HG02642 (cell line): ENCODE data around the gene RNF212.
"Not testable (repeated sequence)": the region's sequence is repeated elsewhere in the genome, so short reads cannot be mapped to it uniquely, and the experiment has no call there.

ENCODE experiments used
- ATAC-seq: cut with Tn5 transposase; IDR thresholded peaks from one replicate; pipeline ENCODE4 v1.9.1; 2021; ENCODE audit warnings: mild to moderate bottlenecking; ENCODE audit not compliant: unreplicated experiment, poor library complexity

The RNF212 gene

DNA sequence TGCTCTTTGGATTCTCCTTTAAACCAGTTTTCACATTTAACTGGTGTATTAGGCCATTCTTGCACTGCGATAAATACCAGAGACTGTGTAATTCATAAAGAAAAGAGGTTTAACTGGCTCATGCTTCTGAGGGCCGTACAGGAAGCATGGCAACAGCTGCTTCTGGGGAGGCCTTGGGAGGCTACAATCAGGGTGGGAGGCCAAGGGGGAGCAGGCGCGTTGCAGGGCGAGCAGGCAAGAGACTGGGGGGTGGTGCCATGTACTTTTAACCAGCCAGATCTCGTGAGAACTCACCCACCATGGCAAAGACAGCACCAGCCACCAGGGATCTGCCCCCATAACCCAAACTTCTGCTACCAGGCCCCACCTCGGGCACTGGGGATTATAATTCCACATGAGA, 38.1 kb downstream of the RNF212 start:
- no peak for ATAC-seq

DNA sequence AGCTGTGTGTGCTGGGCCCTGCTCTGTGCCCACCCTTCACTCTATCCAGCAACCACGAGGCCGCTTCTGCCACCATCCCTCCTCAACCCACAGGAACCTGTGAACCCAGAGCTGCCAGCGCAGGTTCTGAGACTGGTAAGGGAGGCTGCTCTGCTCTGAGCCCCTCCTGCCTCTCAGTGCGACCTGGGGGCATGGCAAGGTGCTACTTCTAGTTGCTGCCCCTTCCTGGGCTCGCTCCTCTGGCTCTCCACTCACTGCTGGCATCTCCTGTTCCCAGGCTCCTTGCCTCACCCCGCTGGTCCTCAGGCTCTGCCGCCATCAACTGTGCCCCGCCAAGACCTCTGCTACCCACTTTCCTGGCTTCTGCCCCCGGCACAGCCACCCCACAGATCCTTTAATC, 39.3 kb downstream of the RNF212 start:
- no peak for ATAC-seq

DNA sequence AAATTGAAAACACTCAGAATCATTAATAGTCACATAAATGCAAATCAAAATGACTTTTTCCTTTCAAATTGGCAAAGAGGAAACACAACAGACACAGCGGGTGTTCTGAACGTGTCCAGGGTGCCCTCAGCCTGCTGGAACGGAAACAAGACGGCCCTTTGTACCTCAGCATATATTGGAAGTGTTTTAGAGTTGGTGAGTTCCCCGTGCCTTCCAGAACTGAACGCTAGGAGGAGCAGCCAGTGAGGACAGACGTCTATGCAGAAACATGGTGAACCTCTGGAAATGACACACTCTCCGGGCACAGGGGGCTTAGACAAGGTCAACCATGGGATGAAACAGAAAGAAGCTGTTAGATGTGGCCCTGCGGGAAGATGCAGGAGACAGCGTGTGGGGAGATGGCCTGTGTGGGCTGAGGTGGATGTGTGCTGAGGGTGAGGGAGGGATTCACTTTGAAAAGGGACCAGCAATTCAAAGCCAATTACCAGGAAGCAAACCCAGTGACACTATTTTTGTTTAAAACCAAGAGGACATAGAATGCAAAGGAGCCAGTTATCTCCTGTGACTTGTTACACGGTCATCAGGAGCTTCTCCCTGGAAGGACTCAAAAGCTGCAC, 40.4 kb downstream of the RNF212 start:
- ATAC-seq = no peak

DNA sequence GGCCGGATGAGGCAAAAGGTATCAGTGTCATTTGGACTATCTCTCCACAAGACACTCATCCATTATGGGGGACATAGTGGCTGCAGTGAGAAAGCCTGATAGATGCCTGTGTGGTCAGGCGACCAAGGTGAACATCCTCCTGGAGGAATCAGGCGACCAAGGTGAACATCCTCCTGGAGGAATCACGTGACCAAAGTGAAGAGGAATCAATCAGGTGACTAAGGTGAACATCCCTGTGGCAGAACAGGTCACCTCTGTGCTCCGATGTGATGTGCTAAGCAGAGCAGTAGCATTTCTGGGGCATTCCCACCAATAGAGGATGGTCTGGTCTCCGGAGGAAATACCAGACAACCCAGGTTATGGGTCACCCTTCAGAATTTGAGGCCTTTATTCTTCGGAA, 44.0 kb downstream of the RNF212 start:
- ATAC-seq = no peak

DNA sequence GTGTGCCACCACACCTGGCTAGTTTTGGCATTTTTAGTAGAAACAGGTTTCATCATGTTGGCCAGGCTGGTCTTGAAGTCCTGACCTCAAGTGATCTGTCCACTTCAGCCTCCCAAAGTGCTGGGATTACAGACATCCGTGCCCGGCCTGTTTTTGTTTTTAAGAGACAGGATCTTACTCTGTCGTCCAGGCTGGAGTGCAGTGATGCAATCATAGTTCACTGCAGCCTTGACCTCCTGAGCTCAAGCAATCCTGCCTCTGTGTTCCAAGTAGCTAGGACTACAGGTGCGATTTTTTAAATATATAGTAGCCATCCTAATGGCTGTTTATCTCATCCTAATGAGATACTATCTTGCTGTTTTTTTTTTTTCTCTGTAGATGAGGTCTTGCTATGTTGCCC, 47.6 kb downstream of the RNF212 start:
- no peak for ATAC-seq

DNA sequence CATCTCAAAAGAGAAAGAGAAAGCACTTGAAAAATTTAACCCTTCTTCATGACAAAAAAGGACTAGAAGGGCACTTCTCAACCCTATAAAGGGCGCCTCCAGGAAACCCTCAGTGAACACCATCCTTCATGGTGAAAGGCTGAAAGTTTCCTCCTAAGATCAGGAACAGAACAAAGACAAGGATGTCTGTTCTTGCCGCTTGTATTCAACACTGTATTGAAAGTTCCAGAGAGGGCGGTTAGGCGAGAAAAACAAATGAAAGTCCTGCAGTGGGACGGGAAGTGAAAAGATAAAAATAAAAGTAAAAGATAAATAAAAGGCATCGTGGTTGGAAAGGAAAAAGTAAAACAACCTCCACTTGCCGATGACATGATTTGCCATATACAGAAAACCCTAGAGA, 50.9 kb downstream of the RNF212 start:
- ATAC-seq = no peak

DNA sequence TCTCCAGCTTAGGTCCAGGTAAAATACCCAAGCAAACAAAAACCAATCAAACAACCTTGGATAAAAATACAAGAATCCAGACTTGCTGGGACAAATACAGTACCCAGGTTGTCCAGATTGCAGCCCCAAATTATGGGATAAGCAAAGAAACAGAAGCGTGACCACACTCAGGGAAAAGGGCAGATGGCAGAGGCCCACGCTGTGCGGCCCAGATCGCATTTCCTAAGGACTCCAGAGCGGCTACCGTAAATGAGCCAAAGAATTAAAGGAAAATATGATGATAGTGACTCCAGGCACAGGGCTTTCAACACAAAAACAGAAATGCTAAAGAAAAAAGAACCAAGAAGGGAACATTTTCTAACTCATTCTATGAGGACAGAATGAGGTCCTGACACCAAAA, 51.6 kb downstream of the RNF212 start:
- no peak for ATAC-seq

DNA sequence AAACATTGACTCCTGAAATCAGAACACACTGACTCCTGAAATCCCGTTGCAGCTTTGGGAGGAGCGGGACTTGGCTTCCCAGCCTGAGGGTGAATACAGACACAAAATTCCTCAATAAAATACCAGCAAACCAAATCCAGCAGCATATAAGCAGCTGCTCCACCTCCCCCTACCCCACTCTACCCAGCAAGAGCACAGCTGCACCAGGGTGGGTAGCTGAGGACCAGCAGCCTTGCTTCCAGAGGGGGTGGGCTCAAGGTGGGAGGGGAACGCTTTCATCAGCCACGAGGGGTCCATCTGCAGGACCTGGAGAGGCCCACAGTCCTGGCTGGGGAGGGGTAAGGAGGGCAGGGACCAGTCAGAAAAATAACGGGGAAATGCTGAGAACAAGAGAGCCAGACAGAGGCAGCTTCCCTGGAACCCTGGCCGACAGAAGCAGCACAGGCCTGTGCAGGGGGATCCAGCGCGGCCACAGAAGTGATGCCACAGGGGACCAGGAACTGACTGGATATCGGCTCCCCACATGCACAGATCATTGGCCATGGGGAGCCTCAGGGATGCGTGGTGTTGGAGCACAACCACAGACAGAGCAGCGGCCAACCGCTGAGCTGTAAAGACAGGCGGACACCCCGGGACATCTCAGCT, 52.2 kb downstream of the RNF212 start:
- no peak for ATAC-seq

DNA sequence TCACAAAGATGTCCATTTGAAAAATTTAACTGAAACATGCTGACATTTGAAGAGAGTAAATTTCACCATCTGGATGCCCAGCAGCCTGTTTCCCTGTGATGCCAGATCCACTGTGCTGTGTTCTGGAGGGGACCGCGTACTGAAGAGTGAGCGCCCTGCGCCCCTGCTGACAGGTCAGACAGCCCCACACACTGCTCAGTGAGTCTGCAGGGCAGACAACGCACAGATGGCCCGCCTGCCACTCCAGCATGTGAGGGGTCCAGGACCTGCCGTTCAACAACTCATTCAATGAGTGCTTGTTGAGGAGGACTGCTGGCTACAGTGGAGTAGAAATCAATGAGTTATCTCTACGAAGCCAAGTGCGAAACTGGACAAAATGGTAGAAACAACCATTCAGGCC, 52.7 kb downstream of the RNF212 start:
- no peak for ATAC-seq

DNA sequence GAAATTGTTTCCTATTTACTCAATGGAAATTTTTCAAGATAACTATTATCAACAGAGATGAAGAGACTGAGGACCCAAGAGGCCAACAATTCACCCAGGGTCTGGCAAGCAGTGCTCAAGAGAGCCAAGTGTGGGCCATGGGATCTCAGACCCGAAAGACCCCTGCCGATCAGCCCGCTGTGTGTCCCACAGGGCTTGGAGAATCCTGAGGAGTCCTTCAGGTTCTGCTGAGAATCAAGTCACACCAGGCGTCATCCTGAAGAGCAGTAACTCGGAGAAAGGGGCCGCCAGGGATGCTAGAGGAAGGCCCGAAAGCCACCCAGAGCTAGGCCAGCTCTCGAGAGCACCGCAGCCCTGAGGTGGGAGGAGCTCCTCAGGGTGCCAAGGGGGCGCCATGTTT, 53.2 kb downstream of the RNF212 start:
- ATAC-seq = no peak

DNA sequence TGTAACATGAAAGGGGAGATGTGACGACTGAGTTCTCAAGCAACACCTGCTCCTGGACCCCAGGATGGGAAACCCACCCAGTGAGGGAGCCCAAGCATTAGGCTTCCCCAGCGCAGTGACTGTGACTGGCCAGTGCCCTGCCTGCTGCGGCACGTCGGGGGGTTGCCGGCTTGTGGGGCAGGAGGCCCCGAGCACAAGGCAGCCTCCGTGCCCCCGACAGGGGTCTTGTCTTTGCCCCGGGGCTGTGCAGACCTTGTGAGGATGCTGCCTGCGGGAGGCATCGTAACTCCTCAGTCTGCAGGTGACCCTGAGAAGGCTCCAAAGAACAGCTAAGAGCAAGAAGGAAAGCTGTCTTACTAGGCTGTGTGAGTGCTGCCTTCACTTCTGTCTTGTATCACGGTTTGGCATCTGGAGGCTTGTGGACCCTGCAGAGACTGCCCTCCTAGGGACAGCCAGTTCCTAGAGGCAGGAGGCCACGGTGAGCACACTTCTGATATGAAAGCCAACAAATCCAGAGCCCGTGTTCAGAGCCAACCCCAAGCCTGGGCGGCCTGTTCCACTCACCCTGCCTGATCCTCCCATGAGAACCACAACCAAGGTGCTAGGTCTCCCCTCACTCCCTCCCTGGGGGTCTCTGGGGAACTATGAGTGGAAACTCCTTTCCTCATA, 54.2 kb downstream of the RNF212 start:
- ATAC-seq = no peak

DNA sequence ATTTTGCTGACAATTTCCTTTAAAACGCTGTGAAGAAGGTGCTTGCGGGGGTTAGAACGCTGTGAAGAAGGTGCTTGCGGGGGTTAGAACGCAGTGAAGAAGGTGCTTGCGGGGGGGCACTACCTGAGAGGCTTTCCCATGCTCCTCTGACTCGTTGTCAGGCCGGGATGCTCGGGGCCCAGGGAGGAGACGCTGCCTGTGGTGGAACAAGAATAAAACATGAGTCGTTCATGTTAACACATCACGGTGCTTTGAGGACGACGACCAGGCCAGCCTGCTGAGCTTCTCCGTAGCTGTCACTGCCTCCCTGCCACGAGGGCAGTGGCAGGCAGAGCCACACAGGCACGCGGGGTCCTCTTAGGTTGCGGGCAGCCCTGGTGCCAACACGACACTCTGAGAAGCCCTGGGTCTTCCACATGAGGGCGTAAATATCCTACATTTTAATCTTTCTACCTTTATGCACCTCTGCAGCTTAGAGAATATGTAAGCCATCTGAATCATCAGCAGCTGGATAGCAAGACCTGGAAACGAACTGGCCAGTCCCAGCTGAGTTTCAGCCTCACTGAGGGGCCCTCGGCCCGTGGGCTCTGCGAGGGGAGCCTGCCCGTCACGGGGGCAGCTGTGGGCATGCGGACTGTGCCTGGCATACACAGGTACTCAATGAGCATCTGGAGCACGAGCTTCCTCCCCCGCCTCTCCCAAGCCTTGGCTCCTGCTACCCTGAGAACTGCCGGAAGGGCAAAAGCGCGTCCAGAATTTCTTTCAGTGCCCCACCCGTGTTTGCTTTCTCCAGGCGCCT, 55.0 kb downstream of the RNF212 start:
- no peak for ATAC-seq

DNA sequence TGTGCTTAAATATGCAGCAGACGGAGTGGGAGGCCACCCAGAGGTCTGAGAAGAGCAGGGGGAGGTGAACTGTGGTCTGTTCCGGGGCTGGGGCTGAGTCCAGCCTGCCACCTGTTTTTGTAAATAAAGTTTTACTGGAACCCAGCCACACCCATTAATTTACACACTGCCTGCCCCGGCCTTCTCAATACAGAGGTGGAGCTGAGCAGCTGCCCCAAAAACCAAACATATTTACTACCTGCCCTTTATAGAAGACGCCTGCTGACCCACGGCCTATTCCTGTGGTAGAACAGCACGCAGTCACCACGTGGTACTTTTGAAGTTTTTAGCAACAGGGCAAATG, 56.0 kb downstream of the RNF212 start:
- no peak for ATAC-seq

DNA sequence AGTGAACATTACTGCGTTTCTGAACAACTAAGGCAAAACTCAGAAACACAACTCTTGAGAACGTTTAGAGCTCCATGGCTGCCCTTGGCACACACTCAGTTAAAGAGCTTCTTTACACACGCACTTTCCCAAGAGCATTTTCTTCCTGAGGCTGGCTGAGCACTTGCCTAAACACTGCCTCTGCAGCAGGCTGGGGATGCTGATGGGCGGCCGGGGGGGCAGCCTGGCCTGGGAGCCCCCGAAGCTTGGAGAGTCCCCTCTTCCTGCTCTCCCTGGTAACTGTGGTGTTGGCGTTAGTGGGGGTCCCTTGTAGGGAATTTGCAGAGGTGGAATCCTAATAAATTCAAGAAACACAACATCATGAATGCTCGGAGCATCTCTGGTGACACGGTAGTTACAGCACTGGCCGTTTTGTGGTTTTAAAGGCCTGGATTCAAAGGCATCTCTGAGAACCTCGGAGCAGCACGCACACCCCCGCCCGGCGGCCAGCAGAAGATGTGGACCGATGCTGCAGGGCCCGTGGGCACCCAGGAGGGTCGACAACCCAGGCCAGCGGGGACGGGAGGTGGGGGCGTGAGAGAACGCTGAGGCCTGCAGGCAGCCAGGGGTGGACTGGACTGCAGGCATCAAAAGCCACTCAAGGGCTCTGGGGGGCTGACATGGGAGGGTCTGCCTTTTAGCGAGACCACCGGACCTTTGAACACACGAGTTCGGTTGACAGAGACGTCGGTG, 56.5 kb downstream of the RNF212 start:
- no peak for ATAC-seq

DNA sequence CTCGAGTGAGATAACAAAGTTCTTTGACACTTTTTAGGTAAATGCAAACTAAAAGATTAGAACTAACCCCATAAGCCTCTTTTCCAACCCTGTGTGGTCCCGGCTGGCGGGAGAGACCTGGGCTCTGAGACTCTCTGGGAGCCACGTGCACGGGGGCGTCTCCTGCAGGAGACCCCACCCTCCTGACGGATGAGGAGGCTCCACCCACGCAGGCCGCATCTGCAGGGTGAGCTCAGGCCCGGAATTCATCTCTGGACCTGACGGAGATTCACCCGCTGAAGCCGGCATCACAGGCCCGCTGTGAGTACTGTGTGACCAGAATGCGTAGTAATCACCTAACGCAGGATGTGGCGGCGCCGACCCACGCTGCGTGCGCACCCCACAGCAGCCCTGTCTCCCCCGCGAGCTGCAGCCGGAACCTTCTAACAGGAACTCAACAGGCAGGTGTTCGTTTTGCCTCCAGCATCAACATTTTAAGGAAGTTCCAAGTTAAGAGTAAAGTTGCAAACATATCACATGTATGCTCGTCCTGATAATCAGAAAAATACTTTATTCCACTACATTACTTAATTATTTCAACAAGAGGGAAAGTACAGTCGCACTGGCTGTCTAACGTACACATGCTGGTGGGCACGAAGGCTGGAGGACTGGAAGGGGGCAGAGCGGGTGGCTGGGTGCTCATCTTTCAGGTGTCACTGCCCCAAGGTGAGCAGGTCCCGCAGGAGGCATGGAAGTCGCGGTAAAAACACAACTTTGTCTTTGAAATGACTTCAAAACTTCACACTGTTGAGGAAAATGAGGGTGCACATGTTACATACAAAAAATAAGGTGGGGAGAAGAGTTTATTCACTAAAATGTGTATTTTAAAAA, 57.4 kb downstream of the RNF212 start:
- peak; percentile 45 for ATAC-seq

DNA sequence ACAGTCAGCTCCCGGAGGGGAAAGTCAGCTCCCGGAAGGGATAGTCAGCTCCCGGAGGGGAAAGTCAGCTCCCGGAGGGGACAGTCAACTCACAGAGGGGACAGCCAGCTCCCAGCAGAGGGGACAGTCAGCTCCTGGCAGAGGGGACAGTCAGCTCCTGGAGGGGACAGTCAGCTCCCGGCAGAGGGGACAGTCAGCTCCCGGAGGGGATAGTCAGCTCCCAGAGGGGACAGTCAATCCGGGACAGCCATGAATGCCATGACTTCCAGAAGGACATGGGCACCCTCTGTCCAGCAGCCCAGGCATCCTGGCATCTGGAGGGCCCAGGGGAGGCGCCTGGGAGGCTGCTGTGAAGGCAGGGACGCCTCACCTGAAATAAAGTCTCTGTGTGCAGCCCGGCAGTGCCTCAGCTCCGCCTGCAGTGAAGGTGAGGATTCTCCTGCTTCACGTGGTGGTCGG, 58.1 kb downstream of the RNF212 start:
- not testable (repeated sequence) for ATAC-seq

DNA sequence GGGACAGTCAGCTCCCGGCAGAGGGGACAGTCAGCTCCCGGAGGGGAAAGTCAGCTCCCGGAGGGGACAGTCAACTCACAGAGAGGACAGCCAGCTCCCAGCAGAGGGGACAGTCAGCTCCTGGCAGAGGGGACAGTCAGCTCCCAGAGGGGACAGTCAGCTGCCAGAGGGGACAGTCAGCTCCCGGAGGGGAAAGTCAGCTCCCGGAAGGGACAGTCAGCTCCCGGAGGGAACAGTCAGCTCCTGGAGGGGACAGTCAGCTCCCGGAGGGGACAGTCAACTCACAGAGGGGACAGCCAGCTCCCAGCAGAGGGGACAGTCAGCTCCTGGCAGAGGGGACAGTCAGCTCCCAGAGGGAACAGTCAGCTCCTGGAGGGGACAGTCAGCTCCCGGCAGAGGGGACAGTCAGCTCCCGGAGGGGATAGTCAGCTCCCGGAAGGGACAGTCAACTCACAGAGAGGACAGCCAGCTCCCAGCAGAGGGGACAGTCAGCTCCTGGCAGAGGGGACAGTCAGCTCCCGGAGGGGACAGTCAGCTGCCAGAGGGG, 58.6 kb downstream of the RNF212 start:
- not testable (repeated sequence) for ATAC-seq

DNA sequence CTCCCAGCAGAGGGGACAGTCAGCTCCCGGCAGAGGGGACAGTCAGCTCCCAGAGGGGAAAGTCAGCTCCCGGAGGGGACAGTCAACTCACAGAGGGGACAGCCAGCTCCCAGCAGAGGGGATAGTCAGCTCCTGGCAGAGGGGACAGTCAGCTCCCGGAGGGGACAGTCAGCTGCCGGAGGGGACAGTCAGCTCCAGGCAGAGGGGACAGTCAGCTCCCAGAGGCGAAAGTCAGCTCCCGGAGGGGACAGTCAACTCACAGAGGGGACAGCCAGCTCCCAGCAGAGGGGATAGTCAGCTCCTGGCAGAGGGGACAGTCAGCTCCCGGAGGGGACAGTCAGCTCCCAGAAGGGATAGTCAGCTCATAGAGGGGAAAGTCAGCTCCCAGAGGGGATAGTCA, 59.5 kb downstream of the RNF212 start:
- ATAC-seq = not testable (repeated sequence)

DNA sequence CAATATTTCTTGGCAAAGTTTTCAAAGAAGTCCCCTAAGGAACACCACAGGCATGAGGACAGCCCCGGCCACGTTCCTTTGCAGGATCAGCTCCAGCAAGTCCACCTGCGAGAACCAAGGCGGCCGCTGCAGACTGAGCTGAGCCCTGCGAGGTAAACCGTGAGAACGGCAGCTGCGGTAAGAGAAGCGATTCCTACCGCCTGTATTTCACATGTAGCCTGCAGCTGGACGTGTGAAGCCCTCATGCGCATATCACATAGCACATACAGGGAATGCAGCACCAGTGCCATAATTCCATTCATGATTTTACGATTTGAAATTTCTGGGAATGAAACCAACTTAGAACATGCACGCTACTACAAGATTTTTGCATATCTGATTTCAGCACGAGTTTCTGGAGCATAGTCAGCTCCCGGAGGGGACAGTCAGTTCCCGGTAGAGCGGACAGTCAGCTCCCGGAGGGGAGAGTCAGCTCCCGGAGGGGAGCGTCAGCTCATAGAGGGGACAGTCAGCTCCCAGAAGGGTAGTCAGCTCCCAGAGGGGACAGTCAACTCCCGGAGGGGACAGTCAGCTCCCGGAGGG, 60.2 kb downstream of the RNF212 start:
- no peak for ATAC-seq
